ENCODE results near the gene LRR1. TPM values are rescaled to one million over a fixed set of nuclear protein-coding genes. Genes with fewer than 3 reads are reported as not detected.
"Not testable (repeated sequence)": the region's sequence is repeated elsewhere in the genome, so short reads cannot be mapped to it uniquely, and the experiment has no call there.

Gene LRR1
- total RNA-seq, 2 experiments from 2014 or later = 64.4 to 71.3 TPM

- CTCF ChIA-PET = interaction anchor here (1.1 to 6.6 kb wide), 4 partner anchors 8 to 129 kb away, joined by 3 to 78 read pairs (median 7); partner anchors contain the start of genes MGAT2, RPL36AL and RPS29
- Mint-ChIP-seq H3K36me3 (no peaks in the 10 kb centered on the region), H3K27ac (no peak overlapping the region), H3K9me3 (ENCODE audit: low read depth) (no peaks in the 10 kb centered on the region), H3K4me3 (no peak overlapping the region), H3K4me1 (peaks cover 14% of the 10 kb centered on the region), H3K27me3 (no peaks in the 10 kb centered on the region)
- ATAC-seq (no peak), DNase-seq (no peak)
Observed at GRCh38 chr14:49594347-49595091, 4.2 kb upstream of the LRR1 start.

GRCh38 chr14:49598189-49598484, 603 bp upstream of the LRR1 start:
- no peaks in the 10 kb centered on the region for H3K27me3 Mint-ChIP-seq
- ATAC-seq (peak; percentile 3), DNase-seq (no peak)
- peaks cover 20% of the 10 kb centered on the region for H3K36me3 Mint-ChIP-seq
- CTCF ChIA-PET = interaction anchor here (1.1 to 6.6 kb wide), 5 partner anchors 12 to 264 kb away, joined by 3 to 78 read pairs (median 7); partner anchors contain the start of genes DNAAF2, MGAT2, RPL36AL and RPS29
- peak overlapping the region; percentile 99 for H3K4me3 Mint-ChIP-seq
- H3K27ac Mint-ChIP-seq = peak overlapping the region; percentile 99
- H3K9me3 Mint-ChIP-seq (ENCODE audit: low read depth) = no peaks in the 10 kb centered on the region
- H3K4me1 Mint-ChIP-seq = peaks cover 30% of the 10 kb centered on the region

GRCh38 chr14:49607583-49607982, 8.8 kb downstream of the LRR1 start:
- Mint-ChIP-seq H3K4me3 (no peak overlapping the region), H3K36me3 (peaks cover 42% of the 10 kb centered on the region), H3K27me3 (no peaks in the 10 kb centered on the region), H3K9me3 (ENCODE audit: low read depth) (no peaks in the 10 kb centered on the region), H3K4me1 (peaks cover 31% of the 10 kb centered on the region), H3K27ac (no peak overlapping the region)
- ATAC-seq (no peak), DNase-seq (no peak)
- CTCF ChIA-PET = interaction anchor here (0.8 to 2.2 kb wide), 2 partner anchors 13 to 17 kb away, joined by 3 to 6 read pairs; partner anchors contain the start of genes MGAT2 and RPL36AL

- peaks cover 47% of the 10 kb centered on the region for H3K36me3 Mint-ChIP-seq
- DNase-seq (no peak), ATAC-seq (no peak)
- H3K4me1 Mint-ChIP-seq = peaks cover 33% of the 10 kb centered on the region
- CTCF ChIA-PET = interaction anchor here (1.5 to 1.8 kb wide), 2 partner anchors 8 to 12 kb away, joined by 4 to 5 read pairs; partner anchors contain the start of genes MGAT2 and RPL36AL
- no peak overlapping the region for H3K27ac Mint-ChIP-seq
- H3K27me3 Mint-ChIP-seq = no peaks in the 10 kb centered on the region
- H3K9me3 Mint-ChIP-seq (ENCODE audit: low read depth) = no peaks in the 10 kb centered on the region
- no peak overlapping the region for H3K4me3 Mint-ChIP-seq
Observed at GRCh38 chr14:49612251-49612650, 13.5 kb downstream of the LRR1 start.

GRCh38 chr14:49612671-49613070, 13.9 kb downstream of the LRR1 start:
- Mint-ChIP-seq H3K27me3 (no peaks in the 10 kb centered on the region), H3K4me1 (peaks cover 37% of the 10 kb centered on the region), H3K9me3 (ENCODE audit: low read depth) (no peaks in the 10 kb centered on the region), H3K36me3 (peaks cover 49% of the 10 kb centered on the region), H3K4me3 (no peak overlapping the region), H3K27ac (peak overlapping the region; percentile 29)
- ATAC-seq (no peak), DNase-seq (no peak)
- CTCF ChIA-PET = interaction anchor here (1.5 to 1.8 kb wide), 2 partner anchors 8 to 12 kb away, joined by 4 to 5 read pairs; partner anchors contain the start of genes MGAT2 and RPL36AL

GRCh38 chr14:49614196-49614595, 15.5 kb downstream of the LRR1 start:
- ATAC-seq (no peak), DNase-seq (no peak)
- H3K27ac Mint-ChIP-seq = peak overlapping the region; percentile 0
- no peak overlapping the region for H3K4me3 Mint-ChIP-seq
- peaks cover 44% of the 10 kb centered on the region for H3K4me1 Mint-ChIP-seq
- no peaks in the 10 kb centered on the region for H3K27me3 Mint-ChIP-seq
- CTCF ChIA-PET = no interaction called here
- no peaks in the 10 kb centered on the region for H3K9me3 Mint-ChIP-seq (ENCODE audit: low read depth)
- peaks cover 51% of the 10 kb centered on the region for H3K36me3 Mint-ChIP-seq

- no peak for ATAC-seq
- CTCF ChIA-PET = interaction anchor here (1.5 kb wide), 1 partner anchor 29 kb away, joined by 4 read pairs; no protein-coding TSS in a partner anchor
- DNase-seq = no peak
- Mint-ChIP-seq H3K9me3 (ENCODE audit: low read depth) (no peaks in the 10 kb centered on the region), H3K4me3 (no peak overlapping the region), H3K4me1 (peaks cover 39% of the 10 kb centered on the region), H3K36me3 (peaks cover 52% of the 10 kb centered on the region), H3K27me3 (no peaks in the 10 kb centered on the region), H3K27ac (no peak overlapping the region)
Observed at GRCh38 chr14:49615776-49616175, 17.0 kb downstream of the LRR1 start.

GRCh38 chr14:49617852-49618519, 19.2 kb downstream of the LRR1 start:
- peaks cover 63% of the 10 kb centered on the region for H3K36me3 Mint-ChIP-seq
- peak overlapping the region; percentile 92 for H3K27ac Mint-ChIP-seq
- no peak for DNase-seq
- no peaks in the 10 kb centered on the region for H3K27me3 Mint-ChIP-seq
- H3K9me3 Mint-ChIP-seq (ENCODE audit: low read depth) = no peaks in the 10 kb centered on the region
- ATAC-seq = no peak
- peak overlapping the region; percentile 84 for H3K4me3 Mint-ChIP-seq
- CTCF ChIA-PET = interaction anchor here (1.2 kb wide), 1 partner anchor 16 kb away, joined by 4 read pairs; no protein-coding TSS in a partner anchor
- peaks cover 37% of the 10 kb centered on the region for H3K4me1 Mint-ChIP-seq

- not testable (repeated sequence) for ATAC-seq; H3K9me3 Mint-ChIP-seq (ENCODE audit: low read depth); H3K27me3 Mint-ChIP-seq; DNase-seq
- Mint-ChIP-seq H3K27ac (peak overlapping the region; percentile 92), H3K4me1 (peaks cover 40% of the 10 kb centered on the region), H3K36me3 (peaks cover 64% of the 10 kb centered on the region), H3K4me3 (peak overlapping the region; percentile 84)
- CTCF ChIA-PET = interaction anchor here (2.0 to 2.3 kb wide), 2 partner anchors 20 to 24 kb away, joined by 11 to 17 read pairs; partner anchors contain the start of gene LRR1
Observed at GRCh38 chr14:49619273-49619672, 20.5 kb downstream of the LRR1 start.

GRCh38 chr14:49619730-49620129, 21.0 kb downstream of the LRR1 start:
- Mint-ChIP-seq H3K4me1 (peaks cover 42% of the 10 kb centered on the region), H3K27ac (peak overlapping the region; percentile 92), H3K36me3 (peaks cover 65% of the 10 kb centered on the region), H3K9me3 (ENCODE audit: low read depth) (no peaks in the 10 kb centered on the region), H3K27me3 (no peaks in the 10 kb centered on the region), H3K4me3 (peak overlapping the region; percentile 84)
- no peak for DNase-seq
- no peak for ATAC-seq
- CTCF ChIA-PET = interaction anchor here (1.1 to 4.0 kb wide), 13 partner anchors 8 to 246 kb away, joined by 3 to 34 read pairs (median 8); partner anchors contain the start of genes DNAAF2, KLHDC2, LRR1 and NEMF

GRCh38 chr14:49620182-49621113, 21.7 kb downstream of the LRR1 start, which contains the start of the genes MGAT2 and RPL36AL:
Gene MGAT2 (plus strand): TSS chr14:49620799. CDS start chr14:49621269, 470 bp downstream.
Gene RPL36AL (minus strand): TSS chr14:49620626. CDS start chr14:49619104, 1,522 bp downstream.
- peaks cover 46% of the 10 kb centered on the region for H3K4me1 Mint-ChIP-seq
- DNase-seq = peak; percentile 98
- no peaks in the 10 kb centered on the region for H3K27me3 Mint-ChIP-seq
- ATAC-seq = peak; percentile 88
- no peaks in the 10 kb centered on the region for H3K9me3 Mint-ChIP-seq (ENCODE audit: low read depth)
- H3K36me3 Mint-ChIP-seq = peaks cover 66% of the 10 kb centered on the region
- peak within 1 kb of the TSS; percentile 92 for H3K27ac Mint-ChIP-seq
- H3K4me3 Mint-ChIP-seq = peak within 1 kb of the TSS; percentile 84
- CTCF ChIA-PET = interaction anchor here (1.0 to 4.0 kb wide), 18 partner anchors 9 to 246 kb away, joined by 3 to 34 read pairs (median 6); partner anchors contain the start of genes DNAAF2, KLHDC1, KLHDC2 and LRR1

- Mint-ChIP-seq H3K4me3 (peak overlapping the region; percentile 84), H3K27me3 (no peaks in the 10 kb centered on the region), H3K36me3 (peaks cover 65% of the 10 kb centered on the region), H3K9me3 (ENCODE audit: low read depth) (no peaks in the 10 kb centered on the region), H3K27ac (peak overlapping the region; percentile 92), H3K4me1 (peaks cover 50% of the 10 kb centered on the region)
- ATAC-seq = no peak
- peak; percentile 79 for DNase-seq
- CTCF ChIA-PET = interaction anchor here (0.6 to 4.0 kb wide), 19 partner anchors 9 to 245 kb away, joined by 3 to 34 read pairs (median 6); partner anchors contain the start of genes DNAAF2, KLHDC1, KLHDC2 and LRR1
Observed at GRCh38 chr14:49621114-49621881, 22.6 kb downstream of the LRR1 start.
